Measurements from ENCODE around the gene NODAL. TPM values are rescaled to one million over a fixed set of nuclear protein-coding genes. Genes with fewer than 3 reads are reported as not detected.

The NODAL gene
- total and polyA plus RNA-seq, 2 experiments from 2014 or later: 11.2 to 28.4 TPM

DNA sequence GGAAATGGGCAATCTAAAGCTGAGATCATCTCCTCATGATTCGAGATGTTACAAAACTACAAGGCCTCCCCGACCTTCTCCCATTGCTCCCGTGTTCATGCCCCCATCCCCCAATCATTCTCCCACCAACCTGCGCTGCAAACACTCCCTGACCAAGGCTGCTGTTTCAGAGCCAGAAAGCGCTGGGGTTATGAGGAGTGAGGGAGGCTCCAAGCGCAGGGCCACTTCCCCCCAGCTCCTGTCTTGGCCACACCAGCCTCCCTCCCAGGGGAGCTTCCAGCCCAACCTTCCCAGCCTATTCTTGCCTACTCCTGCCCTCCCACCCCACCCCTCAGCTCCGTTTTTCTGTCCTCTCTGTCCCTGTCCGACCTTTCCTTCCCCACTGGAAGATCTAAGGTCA is 14.7 kb upstream of the NODAL start:
- peaks cover 61% of the 10 kb centered on the region for H3K27me3 Mint-ChIP-seq (ENCODE audit: insufficient read depth, low read depth, poor library complexity)
- TF ChIP-seq ZNF114 (CRISPR knock-in tag; IDR thresholded peaks at IDR 0.05) (no peak), CREB1 (CRISPR knock-in tag; IDR thresholded peaks at IDR 0.05; ENCODE audit: low read depth) (no peak), EZH2phosphoT487 (IDR thresholded peaks at IDR 0.05; ENCODE audit: unreplicated experiment) (no peak), JUNB (IDR thresholded peaks at IDR 0.05; ENCODE audit: unreplicated experiment) (no peak), ZNF331 (CRISPR knock-in tag; IDR thresholded peaks at IDR 0.05; ENCODE audit: low read depth) (no peak), NANOG (IDR thresholded peaks at IDR 0.05; ENCODE audit: borderline replicate concordance) (no peak), EZH2 (IDR thresholded peaks at IDR 0.05; ENCODE audit: low read depth, unreplicated experiment) (no peak), POLR2AphosphoS5 (IDR thresholded peaks at IDR 0.05; ENCODE audit: low read depth) (no peak)
- TF ChIP-seq, protein P1, sequence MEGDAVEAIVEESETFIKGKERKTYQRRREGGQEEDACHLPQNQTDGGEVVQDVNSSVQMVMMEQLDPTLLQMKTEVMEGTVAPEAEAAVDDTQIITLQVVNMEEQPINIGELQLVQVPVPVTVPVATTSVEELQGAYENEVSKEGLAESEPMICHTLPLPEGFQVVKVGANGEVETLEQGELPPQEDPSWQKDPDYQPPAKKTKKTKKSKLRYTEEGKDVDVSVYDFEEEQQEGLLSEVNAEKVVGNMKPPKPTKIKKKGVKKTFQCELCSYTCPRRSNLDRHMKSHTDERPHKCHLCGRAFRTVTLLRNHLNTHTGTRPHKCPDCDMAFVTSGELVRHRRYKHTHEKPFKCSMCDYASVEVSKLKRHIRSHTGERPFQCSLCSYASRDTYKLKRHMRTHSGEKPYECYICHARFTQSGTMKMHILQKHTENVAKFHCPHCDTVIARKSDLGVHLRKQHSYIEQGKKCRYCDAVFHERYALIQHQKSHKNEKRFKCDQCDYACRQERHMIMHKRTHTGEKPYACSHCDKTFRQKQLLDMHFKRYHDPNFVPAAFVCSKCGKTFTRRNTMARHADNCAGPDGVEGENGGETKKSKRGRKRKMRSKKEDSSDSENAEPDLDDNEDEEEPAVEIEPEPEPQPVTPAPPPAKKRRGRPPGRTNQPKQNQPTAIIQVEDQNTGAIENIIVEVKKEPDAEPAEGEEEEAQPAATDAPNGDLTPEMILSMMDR (conservative IDR thresholded peaks at IDR 0.05; ENCODE audit: low read depth in 2 of 2): no peak
- TF ChIP-seq, protein P2, sequence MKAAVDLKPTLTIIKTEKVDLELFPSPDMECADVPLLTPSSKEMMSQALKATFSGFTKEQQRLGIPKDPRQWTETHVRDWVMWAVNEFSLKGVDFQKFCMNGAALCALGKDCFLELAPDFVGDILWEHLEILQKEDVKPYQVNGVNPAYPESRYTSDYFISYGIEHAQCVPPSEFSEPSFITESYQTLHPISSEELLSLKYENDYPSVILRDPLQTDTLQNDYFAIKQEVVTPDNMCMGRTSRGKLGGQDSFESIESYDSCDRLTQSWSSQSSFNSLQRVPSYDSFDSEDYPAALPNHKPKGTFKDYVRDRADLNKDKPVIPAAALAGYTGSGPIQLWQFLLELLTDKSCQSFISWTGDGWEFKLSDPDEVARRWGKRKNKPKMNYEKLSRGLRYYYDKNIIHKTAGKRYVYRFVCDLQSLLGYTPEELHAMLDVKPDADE (IDR thresholded peaks at IDR 0.05): no peak
- TF ChIP-seq, protein P3, sequence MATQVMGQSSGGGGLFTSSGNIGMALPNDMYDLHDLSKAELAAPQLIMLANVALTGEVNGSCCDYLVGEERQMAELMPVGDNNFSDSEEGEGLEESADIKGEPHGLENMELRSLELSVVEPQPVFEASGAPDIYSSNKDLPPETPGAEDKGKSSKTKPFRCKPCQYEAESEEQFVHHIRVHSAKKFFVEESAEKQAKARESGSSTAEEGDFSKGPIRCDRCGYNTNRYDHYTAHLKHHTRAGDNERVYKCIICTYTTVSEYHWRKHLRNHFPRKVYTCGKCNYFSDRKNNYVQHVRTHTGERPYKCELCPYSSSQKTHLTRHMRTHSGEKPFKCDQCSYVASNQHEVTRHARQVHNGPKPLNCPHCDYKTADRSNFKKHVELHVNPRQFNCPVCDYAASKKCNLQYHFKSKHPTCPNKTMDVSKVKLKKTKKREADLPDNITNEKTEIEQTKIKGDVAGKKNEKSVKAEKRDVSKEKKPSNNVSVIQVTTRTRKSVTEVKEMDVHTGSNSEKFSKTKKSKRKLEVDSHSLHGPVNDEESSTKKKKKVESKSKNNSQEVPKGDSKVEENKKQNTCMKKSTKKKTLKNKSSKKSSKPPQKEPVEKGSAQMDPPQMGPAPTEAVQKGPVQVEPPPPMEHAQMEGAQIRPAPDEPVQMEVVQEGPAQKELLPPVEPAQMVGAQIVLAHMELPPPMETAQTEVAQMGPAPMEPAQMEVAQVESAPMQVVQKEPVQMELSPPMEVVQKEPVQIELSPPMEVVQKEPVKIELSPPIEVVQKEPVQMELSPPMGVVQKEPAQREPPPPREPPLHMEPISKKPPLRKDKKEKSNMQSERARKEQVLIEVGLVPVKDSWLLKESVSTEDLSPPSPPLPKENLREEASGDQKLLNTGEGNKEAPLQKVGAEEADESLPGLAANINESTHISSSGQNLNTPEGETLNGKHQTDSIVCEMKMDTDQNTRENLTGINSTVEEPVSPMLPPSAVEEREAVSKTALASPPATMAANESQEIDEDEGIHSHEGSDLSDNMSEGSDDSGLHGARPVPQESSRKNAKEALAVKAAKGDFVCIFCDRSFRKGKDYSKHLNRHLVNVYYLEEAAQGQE (IDR thresholded peaks at IDR 0.05; ENCODE audit: unreplicated experiment): no peak
- TF ChIP-seq, protein P4, sequence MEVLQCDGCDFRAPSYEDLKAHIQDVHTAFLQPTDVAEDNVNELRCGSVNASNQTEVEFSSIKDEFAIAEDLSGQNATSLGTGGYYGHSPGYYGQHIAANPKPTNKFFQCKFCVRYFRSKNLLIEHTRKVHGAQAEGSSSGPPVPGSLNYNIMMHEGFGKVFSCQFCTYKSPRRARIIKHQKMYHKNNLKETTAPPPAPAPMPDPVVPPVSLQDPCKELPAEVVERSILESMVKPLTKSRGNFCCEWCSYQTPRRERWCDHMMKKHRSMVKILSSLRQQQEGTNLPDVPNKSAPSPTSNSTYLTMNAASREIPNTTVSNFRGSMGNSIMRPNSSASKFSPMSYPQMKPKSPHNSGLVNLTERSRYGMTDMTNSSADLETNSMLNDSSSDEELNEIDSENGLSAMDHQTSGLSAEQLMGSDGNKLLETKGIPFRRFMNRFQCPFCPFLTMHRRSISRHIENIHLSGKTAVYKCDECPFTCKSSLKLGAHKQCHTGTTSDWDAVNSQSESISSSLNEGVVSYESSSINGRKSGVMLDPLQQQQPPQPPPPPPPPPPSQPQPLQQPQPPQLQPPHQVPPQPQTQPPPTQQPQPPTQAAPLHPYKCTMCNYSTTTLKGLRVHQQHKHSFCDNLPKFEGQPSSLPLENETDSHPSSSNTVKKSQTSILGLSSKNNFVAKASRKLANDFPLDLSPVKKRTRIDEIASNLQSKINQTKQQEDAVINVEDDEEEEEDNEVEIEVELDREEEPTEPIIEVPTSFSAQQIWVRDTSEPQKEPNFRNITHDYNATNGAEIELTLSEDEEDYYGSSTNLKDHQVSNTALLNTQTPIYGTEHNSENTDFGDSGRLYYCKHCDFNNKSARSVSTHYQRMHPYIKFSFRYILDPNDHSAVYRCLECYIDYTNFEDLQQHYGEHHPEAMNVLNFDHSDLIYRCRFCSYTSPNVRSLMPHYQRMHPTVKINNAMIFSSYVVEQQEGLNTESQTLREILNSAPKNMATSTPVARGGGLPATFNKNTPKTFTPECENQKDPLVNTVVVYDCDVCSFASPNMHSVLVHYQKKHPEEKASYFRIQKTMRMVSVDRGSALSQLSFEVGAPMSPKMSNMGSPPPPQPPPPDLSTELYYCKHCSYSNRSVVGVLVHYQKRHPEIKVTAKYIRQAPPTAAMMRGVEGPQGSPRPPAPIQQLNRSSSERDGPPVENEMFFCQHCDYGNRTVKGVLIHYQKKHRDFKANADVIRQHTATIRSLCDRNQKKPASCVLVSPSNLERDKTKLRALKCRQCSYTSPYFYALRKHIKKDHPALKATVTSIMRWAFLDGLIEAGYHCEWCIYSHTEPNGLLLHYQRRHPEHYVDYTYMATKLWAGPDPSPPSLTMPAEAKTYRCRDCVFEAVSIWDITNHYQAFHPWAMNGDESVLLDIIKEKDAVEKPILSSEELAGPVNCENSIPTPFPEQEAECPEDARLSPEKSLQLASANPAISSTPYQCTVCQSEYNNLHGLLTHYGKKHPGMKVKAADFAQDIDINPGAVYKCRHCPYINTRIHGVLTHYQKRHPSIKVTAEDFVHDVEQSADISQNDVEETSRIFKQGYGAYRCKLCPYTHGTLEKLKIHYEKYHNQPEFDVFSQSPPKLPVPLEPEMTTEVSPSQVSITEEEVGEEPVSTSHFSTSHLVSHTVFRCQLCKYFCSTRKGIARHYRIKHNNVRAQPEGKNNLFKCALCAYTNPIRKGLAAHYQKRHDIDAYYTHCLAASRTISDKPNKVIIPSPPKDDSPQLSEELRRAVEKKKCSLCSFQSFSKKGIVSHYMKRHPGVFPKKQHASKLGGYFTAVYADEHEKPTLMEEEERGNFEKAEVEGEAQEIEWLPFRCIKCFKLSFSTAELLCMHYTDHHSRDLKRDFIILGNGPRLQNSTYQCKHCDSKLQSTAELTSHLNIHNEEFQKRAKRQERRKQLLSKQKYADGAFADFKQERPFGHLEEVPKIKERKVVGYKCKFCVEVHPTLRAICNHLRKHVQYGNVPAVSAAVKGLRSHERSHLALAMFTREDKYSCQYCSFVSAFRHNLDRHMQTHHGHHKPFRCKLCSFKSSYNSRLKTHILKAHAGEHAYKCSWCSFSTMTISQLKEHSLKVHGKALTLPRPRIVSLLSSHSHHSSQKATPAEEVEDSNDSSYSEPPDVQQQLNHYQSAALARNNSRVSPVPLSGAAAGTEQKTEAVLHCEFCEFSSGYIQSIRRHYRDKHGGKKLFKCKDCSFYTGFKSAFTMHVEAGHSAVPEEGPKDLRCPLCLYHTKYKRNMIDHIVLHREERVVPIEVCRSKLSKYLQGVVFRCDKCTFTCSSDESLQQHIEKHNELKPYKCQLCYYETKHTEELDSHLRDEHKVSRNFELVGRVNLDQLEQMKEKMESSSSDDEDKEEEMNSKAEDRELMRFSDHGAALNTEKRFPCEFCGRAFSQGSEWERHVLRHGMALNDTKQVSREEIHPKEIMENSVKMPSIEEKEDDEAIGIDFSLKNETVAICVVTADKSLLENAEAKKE (CRISPR knock-in tag; IDR thresholded peaks at IDR 0.05): no peak
- H3K27ac Mint-ChIP-seq: no peak overlapping the region
- H3K4me1 Mint-ChIP-seq: peaks cover 51% of the 10 kb centered on the region
- H3F3A ChIP-seq (replicated peaks; ENCODE audit: low read depth): peaks cover 26% of the 10 kb centered on the region
- H3K27me3 ChIP-seq (ENCODE audit: insufficient read depth): peaks cover 50% of the 10 kb centered on the region
- H2AFZ ChIP-seq: no peak overlapping the region
- peak overlapping the region; percentile 35 for H3K4me3 Mint-ChIP-seq
- H3K36me3 Mint-ChIP-seq (ENCODE audit: low read depth): no peaks in the 10 kb centered on the region
- H4K20me1 ChIP-seq (replicated peaks; ENCODE audit: insufficient read depth): no peaks in the 10 kb centered on the region
- H3K79me2 ChIP-seq (replicated peaks; ENCODE audit: insufficient read depth): no peaks in the 10 kb centered on the region
- peak overlapping the region; percentile 36 for H3K4me3 ChIP-seq
- no peaks in the 10 kb centered on the region for H3K36me3 ChIP-seq (ENCODE audit: insufficient read depth)
- ATAC-seq: peak; percentile 9
- H3K9me2 ChIP-seq (ENCODE audit: insufficient read depth): no peaks in the 10 kb centered on the region
- H3K4me2 ChIP-seq: peak overlapping the region; percentile 71
- peak; percentile 55 for DNase-seq (ENCODE audit: low spot score)
- H3K9me3 Mint-ChIP-seq: no peaks in the 10 kb centered on the region; the same call in 2 of the 3 replicates
- peaks cover 62% of the 10 kb centered on the region for H3K4me1 ChIP-seq (ENCODE audit: insufficient read depth)
- H3K27ac ChIP-seq (ENCODE audit: low read depth): peak overlapping the region; percentile 69; the same call in 1 of the 2 replicates

Data from GM23338 (cell line).